ENCODE results near the gene ADGRV1. TPM values are rescaled to one million over a fixed set of nuclear protein-coding genes. Genes with fewer than 3 reads are reported as not detected.

ADGRV1 gene
- total and polyA plus RNA-seq, 9 of the 15 experiments (the other 6 are each of a cell fraction or from before 2014, with no cell fraction given): 21.7 to 156 (median 58.2) TPM

GRCh38 chr5:90983148-90983547 is 424.6 kb downstream of the ADGRV1 start (continued):
- TF ChIP-seq ARID4B (CRISPR knock-in tag; IDR thresholded peaks at IDR 0.05) (no peak), FOSL1 (tag; conservative IDR thresholded peaks at IDR 0.05) (peak; percentile 98), TOE1 (IDR thresholded peaks at IDR 0.05; ENCODE audit: borderline replicate concordance) (peak; percentile 72; the same call in 1 of the 2 replicates), TOE1 (CRISPR knock-in tag; IDR thresholded peaks at IDR 0.05; ENCODE audit: borderline replicate concordance, low read depth) (no peak), TAF9B (IDR thresholded peaks at IDR 0.05; ENCODE audit: partially characterized antibody) (peak; percentile 56), SRF (CRISPR knock-in tag; IDR thresholded peaks at IDR 0.05) (peak in 1 of 2 experiments; percentile 29; a peak in 1 of 4 replicates), GTF2E2 (tag; IDR thresholded peaks at IDR 0.05) (peak; percentile 27; the same call in 1 of the 2 replicates), ZNF398 (CRISPR knock-in tag; IDR thresholded peaks at IDR 0.05) (no peak), IRF1 (CRISPR knock-in tag; IDR thresholded peaks at IDR 0.05; ENCODE audit: borderline replicate concordance) (no peak), GATAD2B (IDR thresholded peaks at IDR 0.05; ENCODE audit: borderline replicate concordance) (peak; percentile 84), PYGO2 (tag; IDR thresholded peaks at IDR 0.05) (peak; percentile 98), SLC30A9 (CRISPR knock-in tag; IDR thresholded peaks at IDR 0.05) (no peak), PML (IDR thresholded peaks at IDR 0.05; ENCODE audit: low read length) (peak; percentile 99), RHOXF2B (CRISPR knock-in tag; conservative IDR thresholded peaks at IDR 0.05) (no peak), SMARCA4 (IDR thresholded peaks at IDR 0.05) (peak; percentile 99), ZNF384 (IDR thresholded peaks at IDR 0.05; ENCODE audit: low read depth, low read length) (peak; percentile 5; the same call in 1 of the 2 replicates), PRPF4 (IDR thresholded peaks at IDR 0.05; ENCODE audit: insufficient read depth, low read depth, low read length, poor library complexity, severe bottlenecking) (no peak), ZBTB17 (CRISPR knock-in tag; IDR thresholded peaks at IDR 0.05) (peak; percentile 93), HDAC1 (IDR thresholded peaks at IDR 0.05) (peak in 1 of 2 experiments; percentile 98; a peak in 3 of 4 replicates), TCF15 (CRISPR knock-in tag; IDR thresholded peaks at IDR 0.05) (no peak), NELFE (IDR thresholded peaks at IDR 0.05; ENCODE audit: insufficient read depth, insufficient read length) (no peak), CREM (IDR thresholded peaks at IDR 0.05; ENCODE audit: low read depth) (peak; percentile 95), ZFX (CRISPR knock-in tag; IDR thresholded peaks at IDR 0.05) (no peak; the same call in 1 of the 2 replicates)

Data from K562 (cell line).